Fibroblast of lung (primary cell): ENCODE data around the gene MNAT1. TPM values are rescaled to one million over a fixed set of nuclear protein-coding genes. Genes with fewer than 3 reads are reported as not detected.

Experiments used
- DNase-seq, 2 donors: peaks; one replicate each; pipeline versions ENCODE4 v3.0.0 to v3.0.0-alpha.2; 2010; ENCODE audit warnings: low read depth in 2 of 2
- H2AFZ ChIP-seq: 2 replicates; pipeline ENCODE4 v1.5.1; 2012; ENCODE audit warnings: low read length, control low read depth, inconsistent platforms
- H3K27ac ChIP-seq: 2 replicates; pipeline ENCODE4 v1.5.1; 2011; ENCODE audit warnings: low read length, control low read depth; ENCODE audit not compliant: insufficient read depth
- H3K27me3 ChIP-seq: 2 replicates; pipeline ENCODE4 v1.5.1; 2011; ENCODE audit warnings: mild to moderate bottlenecking, low read length; ENCODE audit not compliant: control insufficient read depth, insufficient read depth
- H3K36me3 ChIP-seq: 2 replicates; pipeline ENCODE4 v1.5.1; 2011; ENCODE audit warnings: low read length; ENCODE audit not compliant: control insufficient read depth, insufficient read depth
- H3K4me1 ChIP-seq: 2 replicates; pipeline ENCODE4 v1.5.1; 2011; ENCODE audit warnings: low read length; ENCODE audit not compliant: control insufficient read depth, insufficient read depth; ENCODE audit errors: extremely low read depth
- H3K4me2 ChIP-seq: 2 replicates; pipeline ENCODE4 v1.5.1; 2011; ENCODE audit warnings: low read length, control low read depth; ENCODE audit not compliant: insufficient read depth; ENCODE audit errors: extremely low read depth
- H3K4me3 ChIP-seq, 4 experiments: fragments of 200-600 bp in 1 of 4; sonication (generic) in 1 of 4; replicated peaks in 1 of 4; 2 replicates each; pipeline ENCODE4 v1.5.1; 2011 to 2016; ENCODE audit warnings: low read length in 4 of 4, low read depth in 3 of 4, mild to moderate bottlenecking in 3 of 4, control low read depth in 2 of 4, inconsistent platforms in 1 of 4, mixed read lengths in 1 of 4; ENCODE audit not compliant: insufficient read depth in 1 of 4; ENCODE audit errors: control extremely low read depth in 1 of 4
- H3K79me2 ChIP-seq: 2 replicates; pipeline ENCODE4 v1.5.1; 2012; ENCODE audit warnings: mild to moderate bottlenecking, low read length, inconsistent platforms; ENCODE audit not compliant: control insufficient read depth, insufficient read depth
- H3K9ac ChIP-seq: 2 replicates; pipeline ENCODE4 v1.5.1; 2011; ENCODE audit warnings: mild to moderate bottlenecking, low read length, control low read depth; ENCODE audit not compliant: insufficient read depth
- H3K9me3 ChIP-seq: 2 replicates; pipeline ENCODE4 v1.5.1; 2012; ENCODE audit warnings: low read depth, low read length; ENCODE audit not compliant: control insufficient read depth, insufficient read depth
- H4K20me1 ChIP-seq: 2 replicates; pipeline ENCODE4 v1.5.1; 2011; ENCODE audit warnings: low read length; ENCODE audit not compliant: control insufficient read depth, insufficient read depth; ENCODE audit errors: extremely low read depth
- CTCF ChIP-seq, 2 donors: IDR thresholded peaks in 1 of 2; conservative IDR thresholded peaks in 1 of 2; 1 replicate in 1 of 2; 2 replicates in 1 of 2; pipeline ENCODE4 v1.5.1; 2011 to 2012; ENCODE audit warnings: low read length in 2 of 2, control low read depth in 1 of 2, inconsistent platforms in 1 of 2, low read depth in 1 of 2, mild to moderate bottlenecking in 1 of 2
- EZH2 ChIP-seq: IDR thresholded peaks from 2 replicates; pipeline ENCODE4 v1.5.1; 2012; ENCODE audit warnings: low read length, control low read depth, mild to moderate bottlenecking; ENCODE audit errors: missing control alignments
- polyA plus RNA-seq, 2 donors: library from polyadenylated mRNA; depleted of rRNA in 1 of 2; stranded (reverse) in 1 of 2; unstranded in 1 of 2; fragments of >200 nt; gene quantifications; 2 replicates each; pipeline ENCODE4 v1.2.1, GENCODE V29; 2011 to 2012; ENCODE audit warnings: missing spikeins in 1 of 2
- total RNA-seq: library from RNA; depleted of rRNA; stranded (reverse); fragments of >200 nt; gene quantifications from 2 replicates; pipeline ENCODE4 v1.2.1, GENCODE V29; 2014

The MNAT1 gene
- total and polyA plus RNA-seq, 2 donors (not counting 1 experiment from before 2014, with no cell fraction given), result 48.2 to 58.5 TPM

- H3K9me3 ChIP-seq, result no peaks in the 10 kb centered on the region
- H3K4me3 ChIP-seq, result peak overlapping the region; percentile 74 to 95 (median 91)
- no peak overlapping the region for H3K9ac ChIP-seq
- DNase-seq, result peak in 1 of 2 donors; percentile 17
- peak overlapping the region; percentile 27 for H3K27ac ChIP-seq
- TF ChIP-seq CTCF (conservative IDR thresholded peaks at IDR 0.05 in 1 of 2, IDR thresholded peaks at IDR 0.05 in 1 of 2; ENCODE audit: low read depth in 1 of 2, low read length in 2 of 2) (no peak), EZH2 (no peak)
- peak overlapping the region; percentile 92 for H3K4me2 ChIP-seq
- H3K27me3 ChIP-seq, result no peaks in the 10 kb centered on the region
- H3K36me3 ChIP-seq, result no peaks in the 10 kb centered on the region
- no peaks in the 10 kb centered on the region for H3K4me1 ChIP-seq
- H4K20me1 ChIP-seq, result no peaks in the 10 kb centered on the region
- H2AFZ ChIP-seq, result peak overlapping the region; percentile 2
- H3K79me2 ChIP-seq, result peaks cover 40% of the 10 kb centered on the region
Measured at GRCh38 chr14:60735416-60735815, 855 bp downstream of the MNAT1 start.

GRCh38 chr14:60736494-60736893 lies 1.9 kb downstream of the MNAT1 start:
- H3K27me3 ChIP-seq, result no peaks in the 10 kb centered on the region
- peak overlapping the region in 3 of 4 experiments; percentile 74 to 95 (median 87) for H3K4me3 ChIP-seq
- no peak overlapping the region for H3K9ac ChIP-seq
- H3K27ac ChIP-seq, result no peak overlapping the region
- peak; percentile 60 to 85 for DNase-seq
- peak overlapping the region; percentile 92 for H3K4me2 ChIP-seq
- no peaks in the 10 kb centered on the region for H3K36me3 ChIP-seq
- no peak for TF ChIP-seq EZH2
- TF ChIP-seq CTCF (conservative IDR thresholded peaks at IDR 0.05 in 1 of 2, IDR thresholded peaks at IDR 0.05 in 1 of 2; ENCODE audit: low read depth in 1 of 2, low read length in 2 of 2), result no peak
- peaks cover 40% of the 10 kb centered on the region for H3K79me2 ChIP-seq
- no peak overlapping the region for H2AFZ ChIP-seq
- no peaks in the 10 kb centered on the region for H4K20me1 ChIP-seq
- H3K4me1 ChIP-seq, result no peaks in the 10 kb centered on the region
- H3K9me3 ChIP-seq, result no peaks in the 10 kb centered on the region

- H3K9ac ChIP-seq, result no peak overlapping the region
- no peaks in the 10 kb centered on the region for H3K9me3 ChIP-seq
- H3K27ac ChIP-seq, result no peak overlapping the region
- no peaks in the 10 kb centered on the region for H3K4me1 ChIP-seq
- H3K27me3 ChIP-seq, result no peaks in the 10 kb centered on the region
- no peak overlapping the region for H2AFZ ChIP-seq
- no peak for DNase-seq
- no peaks in the 10 kb centered on the region for H4K20me1 ChIP-seq
- TF ChIP-seq EZH2 (no peak), CTCF (conservative IDR thresholded peaks at IDR 0.05 in 1 of 2, IDR thresholded peaks at IDR 0.05 in 1 of 2; ENCODE audit: low read depth in 1 of 2, low read length in 2 of 2) (no peak)
- H3K4me3 ChIP-seq, result no peak overlapping the region
- no peaks in the 10 kb centered on the region for H3K36me3 ChIP-seq
- H3K79me2 ChIP-seq, result peaks cover 56% of the 10 kb centered on the region
- H3K4me2 ChIP-seq, result no peak overlapping the region
Measured at GRCh38 chr14:60738843-60739508, 4.4 kb downstream of the MNAT1 start.
